ENCODE data around the gene ETFBKMT. TPM values are rescaled to one million over a fixed set of nuclear protein-coding genes. Genes with fewer than 3 reads are reported as not detected.

Gene ETFBKMT
- total and polyA plus RNA-seq, 2 of the 13 experiments (the other 11 are each of a cell fraction or from before 2014, with no cell fraction given): 0.62 to 0.93 TPM

DNA sequence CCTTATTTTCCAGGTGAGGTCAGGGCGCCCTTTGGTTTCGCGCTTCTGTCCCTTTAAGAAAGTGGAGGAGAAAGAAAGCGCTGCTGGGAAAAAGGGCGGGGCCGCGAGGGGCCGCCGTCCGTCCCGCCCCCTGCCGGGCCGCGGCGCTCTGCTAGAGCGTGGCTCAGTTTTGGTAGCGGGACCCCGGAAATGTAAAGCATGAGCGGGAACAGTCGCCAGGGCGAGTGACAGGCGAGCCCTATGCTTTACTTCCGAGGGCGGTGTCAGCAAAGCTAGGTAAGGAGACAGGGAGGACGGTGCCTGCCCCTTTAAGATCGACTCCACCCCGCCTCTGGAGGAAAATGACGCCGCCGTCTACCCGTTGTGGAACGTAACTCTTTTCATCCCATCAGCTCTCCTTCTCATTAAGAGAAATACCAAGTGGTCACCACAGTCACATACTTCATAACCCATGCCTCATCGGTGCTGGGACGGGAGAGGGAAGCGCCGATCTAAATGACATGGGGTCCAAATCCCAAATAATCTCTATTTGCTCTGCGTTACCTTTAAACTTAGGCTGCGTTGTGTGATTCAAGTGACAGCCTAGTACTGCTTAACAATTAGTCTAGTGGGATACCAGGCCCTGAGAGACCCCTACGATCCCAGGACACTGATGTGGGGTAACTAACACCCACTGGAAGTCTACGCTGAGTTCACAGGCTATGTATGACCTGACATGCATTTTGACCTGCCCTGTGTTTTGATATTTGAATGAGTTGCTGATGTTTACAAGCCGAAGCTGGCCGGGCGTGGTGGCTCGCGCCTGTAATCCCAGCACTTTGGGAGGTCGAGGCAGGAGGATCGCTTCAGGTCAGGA is at the start of gene ETFBKMT (continued):
- TF ChIP-seq, protein P1, sequence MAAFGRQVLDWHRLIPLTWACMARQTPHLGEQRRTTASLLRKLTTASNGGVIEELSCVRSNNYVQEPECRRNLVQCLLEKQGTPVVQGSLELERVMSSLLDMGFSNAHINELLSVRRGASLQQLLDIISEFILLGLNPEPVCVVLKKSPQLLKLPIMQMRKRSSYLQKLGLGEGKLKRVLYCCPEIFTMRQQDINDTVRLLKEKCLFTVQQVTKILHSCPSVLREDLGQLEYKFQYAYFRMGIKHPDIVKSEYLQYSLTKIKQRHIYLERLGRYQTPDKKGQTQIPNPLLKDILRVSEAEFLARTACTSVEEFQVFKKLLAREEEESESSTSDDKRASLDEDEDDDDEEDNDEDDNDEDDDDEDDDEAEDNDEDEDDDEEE (CRISPR knock-in tag; IDR thresholded peaks at IDR 0.05): 0 out of 2 replicates have a peak, but pooled peaks have one; percentile 59
- TF ChIP-seq ZNF260 (CRISPR knock-in tag; IDR thresholded peaks at IDR 0.05; ENCODE audit: borderline replicate concordance, low read depth) (no peak), IKZF4 (CRISPR knock-in tag; IDR thresholded peaks at IDR 0.05; ENCODE audit: borderline replicate concordance, low read depth, not compliant biosample characterization) (no peak), HMGA1 (CRISPR knock-in tag; conservative IDR thresholded peaks at IDR 0.05) (no peak), ZNF891 (CRISPR knock-in tag; IDR thresholded peaks at IDR 0.05) (peak; percentile 73; the same call in 1 of the 2 replicates), ZNF816 (CRISPR knock-in tag; IDR thresholded peaks at IDR 0.05; ENCODE audit: borderline replicate concordance) (no peak), PCBP2 (optimal IDR thresholded peaks at IDR 0.05; ENCODE audit: low read depth, low read length, poor library complexity, severe bottlenecking) (no peak), ZNF354B (CRISPR knock-in tag; IDR thresholded peaks at IDR 0.05) (no peak), ZNF7 (CRISPR knock-in tag; IDR thresholded peaks at IDR 0.05) (no peak), NAIF1 (CRISPR knock-in tag; IDR thresholded peaks at IDR 0.05; ENCODE audit: borderline replicate concordance) (no peak), ARNT2 (CRISPR knock-in tag; IDR thresholded peaks at IDR 0.05; ENCODE audit: low read depth) (0 out of 2 replicates have a peak, but pooled peaks have one; percentile 36), AGO2 (optimal IDR thresholded peaks at IDR 0.05; ENCODE audit: low read depth, low read length) (no peak), MAFF (IDR thresholded peaks at IDR 0.05; ENCODE audit: low read depth, low read length) (0 out of 2 replicates have a peak, but pooled peaks have one; percentile 13), ZNF225 (CRISPR knock-in tag; IDR thresholded peaks at IDR 0.05) (no peak), ZMYM2 (CRISPR knock-in tag; IDR thresholded peaks at IDR 0.05) (0 out of 2 replicates have a peak, but pooled peaks have one; percentile 12), ETV6 (CRISPR knock-in tag; conservative IDR thresholded peaks at IDR 0.05) (no peak)
- TF ChIP-seq, protein P2, sequence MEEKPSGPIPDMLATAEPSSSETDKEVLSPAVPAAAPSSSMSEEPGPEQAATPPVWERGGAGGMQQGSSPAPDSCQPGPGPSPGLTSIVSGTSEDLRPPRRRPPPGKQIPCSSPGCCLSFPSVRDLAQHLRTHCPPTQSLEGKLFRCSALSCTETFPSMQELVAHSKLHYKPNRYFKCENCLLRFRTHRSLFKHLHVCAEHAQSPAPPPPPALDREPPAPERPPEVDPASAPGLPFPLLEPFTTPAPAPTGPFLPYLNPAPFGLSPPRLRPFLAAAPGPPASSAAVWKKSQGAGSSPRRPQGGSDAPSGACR (CRISPR knock-in tag; IDR thresholded peaks at IDR 0.05): no peak
- TF ChIP-seq, protein P3, sequence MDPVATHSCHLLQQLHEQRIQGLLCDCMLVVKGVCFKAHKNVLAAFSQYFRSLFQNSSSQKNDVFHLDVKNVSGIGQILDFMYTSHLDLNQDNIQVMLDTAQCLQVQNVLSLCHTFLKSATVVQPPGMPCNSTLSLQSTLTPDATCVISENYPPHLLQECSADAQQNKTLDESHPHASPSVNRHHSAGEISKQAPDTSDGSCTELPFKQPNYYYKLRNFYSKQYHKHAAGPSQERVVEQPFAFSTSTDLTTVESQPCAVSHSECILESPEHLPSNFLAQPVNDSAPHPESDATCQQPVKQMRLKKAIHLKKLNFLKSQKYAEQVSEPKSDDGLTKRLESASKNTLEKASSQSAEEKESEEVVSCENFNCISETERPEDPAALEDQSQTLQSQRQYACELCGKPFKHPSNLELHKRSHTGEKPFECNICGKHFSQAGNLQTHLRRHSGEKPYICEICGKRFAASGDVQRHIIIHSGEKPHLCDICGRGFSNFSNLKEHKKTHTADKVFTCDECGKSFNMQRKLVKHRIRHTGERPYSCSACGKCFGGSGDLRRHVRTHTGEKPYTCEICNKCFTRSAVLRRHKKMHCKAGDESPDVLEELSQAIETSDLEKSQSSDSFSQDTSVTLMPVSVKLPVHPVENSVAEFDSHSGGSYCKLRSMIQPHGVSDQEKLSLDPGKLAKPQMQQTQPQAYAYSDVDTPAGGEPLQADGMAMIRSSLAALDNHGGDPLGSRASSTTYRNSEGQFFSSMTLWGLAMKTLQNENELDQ (CRISPR knock-in tag; IDR thresholded peaks at IDR 0.05; ENCODE audit: borderline replicate concordance): no peak
- TF ChIP-seq, protein P4, sequence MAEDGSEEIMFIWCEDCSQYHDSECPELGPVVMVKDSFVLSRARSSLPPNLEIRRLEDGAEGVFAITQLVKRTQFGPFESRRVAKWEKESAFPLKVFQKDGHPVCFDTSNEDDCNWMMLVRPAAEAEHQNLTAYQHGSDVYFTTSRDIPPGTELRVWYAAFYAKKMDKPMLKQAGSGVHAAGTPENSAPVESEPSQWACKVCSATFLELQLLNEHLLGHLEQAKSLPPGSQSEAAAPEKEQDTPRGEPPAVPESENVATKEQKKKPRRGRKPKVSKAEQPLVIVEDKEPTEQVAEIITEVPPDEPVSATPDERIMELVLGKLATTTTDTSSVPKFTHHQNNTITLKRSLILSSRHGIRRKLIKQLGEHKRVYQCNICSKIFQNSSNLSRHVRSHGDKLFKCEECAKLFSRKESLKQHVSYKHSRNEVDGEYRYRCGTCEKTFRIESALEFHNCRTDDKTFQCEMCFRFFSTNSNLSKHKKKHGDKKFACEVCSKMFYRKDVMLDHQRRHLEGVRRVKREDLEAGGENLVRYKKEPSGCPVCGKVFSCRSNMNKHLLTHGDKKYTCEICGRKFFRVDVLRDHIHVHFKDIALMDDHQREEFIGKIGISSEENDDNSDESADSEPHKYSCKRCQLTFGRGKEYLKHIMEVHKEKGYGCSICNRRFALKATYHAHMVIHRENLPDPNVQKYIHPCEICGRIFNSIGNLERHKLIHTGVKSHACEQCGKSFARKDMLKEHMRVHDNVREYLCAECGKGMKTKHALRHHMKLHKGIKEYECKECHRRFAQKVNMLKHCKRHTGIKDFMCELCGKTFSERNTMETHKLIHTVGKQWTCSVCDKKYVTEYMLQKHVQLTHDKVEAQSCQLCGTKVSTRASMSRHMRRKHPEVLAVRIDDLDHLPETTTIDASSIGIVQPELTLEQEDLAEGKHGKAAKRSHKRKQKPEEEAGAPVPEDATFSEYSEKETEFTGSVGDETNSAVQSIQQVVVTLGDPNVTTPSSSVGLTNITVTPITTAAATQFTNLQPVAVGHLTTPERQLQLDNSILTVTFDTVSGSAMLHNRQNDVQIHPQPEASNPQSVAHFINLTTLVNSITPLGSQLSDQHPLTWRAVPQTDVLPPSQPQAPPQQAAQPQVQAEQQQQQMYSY (CRISPR knock-in tag; IDR thresholded peaks at IDR 0.05): no peak
